Nephron progenitor cell (in vitro differentiated cells): ENCODE results near the gene PLA2R1.

ENCODE experiments used
- DNase-seq: peaks from one replicate; pipeline ENCODE4 v3.0.0; 2021
- H3K27ac Mint-ChIP-seq: 2 replicates; pipeline ENCODE4 v1.8.0; 2021; ENCODE audit warnings: mild to moderate bottlenecking, moderate library complexity, mixed read lengths
- H3K27me3 Mint-ChIP-seq: 2 replicates; pipeline ENCODE4 v1.8.0; 2021; ENCODE audit warnings: mild to moderate bottlenecking, low read depth, mixed read lengths; ENCODE audit not compliant: poor library complexity
- H3K36me3 Mint-ChIP-seq: 2 replicates; pipeline ENCODE4 v1.8.0; 2021; ENCODE audit warnings: low read depth, mixed read lengths
- H3K4me1 Mint-ChIP-seq: 2 replicates; pipeline ENCODE4 v1.8.0; 2021; ENCODE audit warnings: mixed read lengths
- H3K4me3 Mint-ChIP-seq: 2 replicates; pipeline ENCODE4 v1.8.0; 2021; ENCODE audit warnings: mild to moderate bottlenecking, moderate library complexity, mixed read lengths
- H3K9me3 Mint-ChIP-seq: 2 replicates; pipeline ENCODE4 v1.8.0; 2021; ENCODE audit warnings: mild to moderate bottlenecking, moderate library complexity, mixed read lengths
- CTCF ChIP-seq: fragments of 200-600 bp; sonication (generic); IDR thresholded peaks from 2 replicates; pipeline ENCODE4 v1.5.0; 2021; ENCODE audit warnings: antibody characterized with exemption

The PLA2R1 gene

GRCh38 chr2:160007111-160007510 lies 55.3 kb downstream of the PLA2R1 start:
- H3K36me3 Mint-ChIP-seq: no peaks in the 10 kb centered on the region
- no peak overlapping the region for H3K4me3 Mint-ChIP-seq
- peaks cover 25% of the 10 kb centered on the region for H3K4me1 Mint-ChIP-seq
- no peak overlapping the region for H3K27ac Mint-ChIP-seq
- peaks cover 8% of the 10 kb centered on the region for H3K27me3 Mint-ChIP-seq
- no peaks in the 10 kb centered on the region for H3K9me3 Mint-ChIP-seq
- no peak for DNase-seq
- no peak for TF ChIP-seq CTCF

GRCh38 chr2:160006475-160006874 lies 55.9 kb downstream of the PLA2R1 start:
- no peak overlapping the region for H3K27ac Mint-ChIP-seq
- TF ChIP-seq CTCF: no peak

GRCh38 chr2:160005908-160006307 lies 56.5 kb downstream of the PLA2R1 start:
- no peak for TF ChIP-seq CTCF
- peaks cover under 1% of the 10 kb centered on the region for H3K9me3 Mint-ChIP-seq
- H3K27me3 Mint-ChIP-seq: peaks cover 8% of the 10 kb centered on the region
- H3K36me3 Mint-ChIP-seq: no peaks in the 10 kb centered on the region
- H3K27ac Mint-ChIP-seq: no peak overlapping the region
- DNase-seq: no peak
- no peak overlapping the region for H3K4me3 Mint-ChIP-seq
- H3K4me1 Mint-ChIP-seq: peaks cover 25% of the 10 kb centered on the region

More at GRCh38 chr2:160006475-160006874, 55.9 kb downstream of the PLA2R1 start:
- DNase-seq: no peak
- H3K36me3 Mint-ChIP-seq: no peaks in the 10 kb centered on the region
- H3K27me3 Mint-ChIP-seq: peaks cover 8% of the 10 kb centered on the region
- peaks cover 25% of the 10 kb centered on the region for H3K4me1 Mint-ChIP-seq
- no peak overlapping the region for H3K4me3 Mint-ChIP-seq
- H3K9me3 Mint-ChIP-seq: no peaks in the 10 kb centered on the region

- Mint-ChIP-seq H3K4me1 (peaks cover 21% of the 10 kb centered on the region), H3K4me3 (no peak overlapping the region), H3K27ac (no peak overlapping the region), H3K27me3 (peaks cover 8% of the 10 kb centered on the region), H3K9me3 (peaks cover 5% of the 10 kb centered on the region), H3K36me3 (no peaks in the 10 kb centered on the region)
- no peak for TF ChIP-seq CTCF
- no peak for DNase-seq
Observed at GRCh38 chr2:160005476-160005875, 56.9 kb downstream of the PLA2R1 start.

GRCh38 chr2:159998961-159999360 lies 63.5 kb downstream of the PLA2R1 start:
- Mint-ChIP-seq H3K27ac (no peak overlapping the region), H3K9me3 (peaks cover 8% of the 10 kb centered on the region), H3K4me1 (no peaks in the 10 kb centered on the region), H3K27me3 (peaks cover 3% of the 10 kb centered on the region), H3K4me3 (no peak overlapping the region), H3K36me3 (no peaks in the 10 kb centered on the region)
- no peak for DNase-seq
- no peak for TF ChIP-seq CTCF

GRCh38 chr2:159998243-159998642 lies 64.2 kb downstream of the PLA2R1 start:
- Mint-ChIP-seq H3K9me3 (peaks cover 8% of the 10 kb centered on the region), H3K27me3 (peaks cover 3% of the 10 kb centered on the region), H3K27ac (no peak overlapping the region), H3K4me1 (no peaks in the 10 kb centered on the region), H3K36me3 (no peaks in the 10 kb centered on the region), H3K4me3 (no peak overlapping the region)
- no peak for TF ChIP-seq CTCF
- no peak for DNase-seq
